Renal pelvis (tissue), 4 donors: ENCODE data around the gene FLYWCH2. TPM values are rescaled to one million over a fixed set of nuclear protein-coding genes. Genes with fewer than 3 reads are reported as not detected.
"Not testable (repeated sequence)": the region's sequence is repeated elsewhere in the genome, so short reads cannot be mapped to it uniquely, and the experiment has no call there.

Source experiments
- DNase-seq: peaks from one replicate; pipeline ENCODE4 v3.0.0-alpha.2; 2013
- polyA plus RNA-seq, 3 donors: library from polyadenylated mRNA; unstranded; fragments of 120-200 nt; gene quantifications; one replicate each; pipeline ENCODE4 v1.2.1, GENCODE V29; 2013; ENCODE audit not compliant: insufficient read length in 3 of 3

Gene FLYWCH2
- polyA plus RNA-seq, 3 donors, result 26.6 to 33.2 (median 29.5) TPM

DNA sequence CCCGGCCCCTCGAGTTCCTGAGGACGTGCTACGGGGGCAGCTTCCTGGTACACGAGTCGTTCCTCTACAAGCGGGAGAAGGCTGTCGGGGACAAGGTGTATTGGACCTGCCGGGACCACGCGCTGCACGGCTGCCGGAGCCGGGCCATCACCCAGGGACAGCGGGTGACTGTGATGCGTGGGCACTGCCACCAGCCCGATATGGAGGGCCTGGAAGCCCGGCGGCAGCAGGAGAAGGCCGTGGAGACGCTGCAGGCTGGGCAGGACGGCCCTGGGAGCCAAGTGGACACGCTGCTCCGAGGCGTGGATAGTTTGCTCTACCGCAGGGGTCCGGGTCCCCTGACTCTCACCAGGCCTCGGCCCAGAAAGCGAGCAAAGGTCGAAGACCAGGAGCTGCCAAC, 50.1 kb downstream of the FLYWCH2 start:
- DNase-seq, result no peak

DNA sequence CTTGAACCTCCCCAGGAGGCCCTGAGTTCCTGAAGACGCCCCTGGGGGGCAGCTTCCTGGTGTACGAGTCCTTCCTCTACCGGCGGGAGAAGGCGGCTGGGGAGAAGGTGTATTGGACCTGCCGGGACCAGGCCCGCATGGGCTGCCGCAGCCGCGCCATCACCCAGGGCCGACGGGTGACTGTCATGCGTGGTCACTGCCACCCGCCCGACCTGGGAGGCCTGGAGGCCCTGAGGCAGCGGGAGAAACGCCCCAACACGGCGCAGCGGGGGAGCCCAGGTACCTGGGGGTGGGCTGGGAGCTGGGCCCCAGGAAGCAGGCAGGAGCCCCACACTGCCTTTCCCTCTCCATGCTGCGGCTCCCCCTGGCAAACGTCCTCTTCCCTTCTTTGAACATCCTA, 50.7 kb downstream of the FLYWCH2 start:
- no peak for DNase-seq

DNA sequence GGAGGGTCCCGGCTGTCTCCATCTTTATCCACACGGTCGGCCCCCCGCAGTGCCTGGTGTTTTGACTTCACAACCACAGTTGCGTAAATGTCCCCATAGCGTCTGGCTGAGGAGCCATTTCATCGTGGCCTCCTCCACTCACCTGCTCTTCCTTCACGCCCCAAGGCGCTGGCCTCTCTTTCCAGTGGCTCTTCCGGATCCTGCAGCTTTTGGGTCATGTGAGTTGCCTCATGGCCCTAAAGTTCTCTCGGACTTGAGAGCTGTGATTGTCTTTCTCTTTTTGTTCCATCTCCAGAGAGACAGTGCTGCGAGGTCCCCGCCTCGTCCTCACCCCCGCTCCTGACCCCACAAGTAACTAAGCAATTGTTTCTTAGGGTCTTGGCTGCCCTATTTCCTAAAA, 51.4 kb downstream of the FLYWCH2 start:
- no peak for DNase-seq

DNA sequence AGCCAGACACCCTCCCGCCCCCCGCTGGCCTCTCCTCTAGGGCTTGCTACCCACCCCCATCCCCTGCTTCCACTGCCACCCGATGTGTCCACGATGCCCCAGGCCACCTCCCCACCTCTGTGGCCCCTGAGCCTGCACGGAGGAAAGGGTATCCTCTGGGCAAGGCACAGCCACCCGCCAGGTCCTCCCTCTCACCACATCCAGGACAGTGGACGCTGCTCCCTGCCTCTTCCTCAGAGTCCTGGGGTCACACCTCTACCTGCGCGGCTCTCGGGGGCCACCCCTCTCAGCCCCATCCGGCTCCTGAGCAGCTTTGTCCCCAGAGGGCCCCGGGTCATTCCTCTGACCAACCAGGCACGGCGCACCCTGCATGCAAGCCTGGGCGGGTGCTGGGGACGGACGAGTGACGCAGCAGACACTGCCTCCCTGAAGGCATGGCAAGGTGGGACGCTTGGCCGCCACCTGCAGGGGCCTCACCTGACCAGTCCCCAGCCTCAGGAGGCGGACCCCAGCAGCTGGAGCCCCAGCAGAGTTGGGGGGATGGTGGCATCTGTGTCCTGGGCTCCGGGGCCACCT, 53.5 kb downstream of the FLYWCH2 start:
- DNase-seq, result no peak

DNA sequence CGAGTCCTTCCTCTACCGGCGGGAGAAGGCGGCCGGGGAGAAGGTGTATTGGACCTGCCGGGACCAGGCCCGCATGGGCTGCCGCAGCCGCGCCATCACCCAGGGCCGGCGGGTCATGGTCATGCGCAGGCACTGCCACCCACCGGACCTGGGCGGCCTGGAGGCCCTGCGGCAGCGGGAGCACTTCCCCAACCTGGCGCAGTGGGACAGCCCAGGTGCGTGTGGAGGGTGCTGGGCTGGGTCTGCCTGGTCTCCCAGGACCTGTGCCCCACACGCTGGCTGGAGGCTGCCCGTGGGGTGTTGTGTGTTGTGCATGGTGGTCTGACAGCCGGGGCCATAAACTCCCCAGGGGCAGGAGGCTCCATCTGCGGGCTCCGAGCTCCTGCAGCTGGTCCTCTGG, 54.2 kb downstream of the FLYWCH2 start:
- no peak for DNase-seq

DNA sequence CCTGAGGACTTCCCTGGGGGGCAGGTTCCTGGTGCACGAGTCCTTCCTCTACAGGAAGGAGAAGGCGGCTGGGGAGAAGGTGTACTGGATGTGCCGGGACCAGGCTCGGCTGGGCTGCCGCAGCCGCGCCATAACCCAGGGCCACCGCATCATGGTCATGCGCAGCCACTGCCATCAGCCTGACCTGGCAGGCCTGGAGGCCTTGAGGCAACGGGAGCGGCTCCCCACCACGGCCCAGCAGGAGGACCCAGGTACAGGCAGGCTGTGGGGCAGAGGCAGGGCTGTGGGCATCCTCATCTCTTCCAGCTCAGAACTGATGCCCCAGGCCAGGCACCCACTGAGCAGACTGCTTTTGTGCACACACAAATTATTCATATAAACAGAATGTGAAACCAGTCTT, 55.2 kb downstream of the FLYWCH2 start:
- no peak for DNase-seq

DNA sequence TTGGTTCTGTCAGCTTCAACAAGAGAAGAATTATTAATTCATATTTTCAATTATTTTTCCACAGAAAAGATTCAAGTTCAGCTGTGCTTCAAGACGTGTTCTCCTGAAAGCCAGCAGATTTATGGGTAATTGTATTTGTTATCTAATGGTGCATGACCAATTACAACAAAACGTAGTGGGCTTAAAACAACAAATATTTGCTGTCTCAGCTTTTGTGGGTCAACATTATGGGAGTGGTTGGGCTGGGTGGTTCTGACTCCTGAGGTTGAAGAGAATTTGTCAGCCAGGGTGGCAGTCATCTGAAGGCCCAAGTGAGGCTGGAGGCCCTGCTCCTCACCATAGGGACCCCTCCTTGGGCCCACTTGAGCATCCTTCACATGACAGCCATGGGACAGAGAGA, 57.0 kb downstream of the FLYWCH2 start:
- no peak for DNase-seq

DNA sequence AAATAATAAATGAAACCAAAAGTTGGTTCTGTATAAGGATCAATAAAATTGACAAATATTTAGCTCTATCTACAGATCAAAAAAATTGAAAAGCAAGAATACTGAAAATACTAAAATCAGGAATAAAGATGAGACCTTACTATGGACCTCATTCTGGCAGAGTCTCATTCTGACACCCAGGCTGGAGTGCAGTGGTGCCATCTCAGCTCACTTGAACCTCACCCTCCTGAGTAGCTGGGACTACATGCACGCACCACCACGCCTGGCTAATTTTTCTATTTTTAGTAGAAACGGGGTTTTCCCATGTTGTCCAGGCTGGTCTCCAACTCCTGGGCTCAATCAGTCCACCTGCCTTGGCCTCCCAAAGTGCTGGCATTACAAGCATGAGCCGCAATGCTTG, 59.0 kb downstream of the FLYWCH2 start:
- no peak for DNase-seq

DNA sequence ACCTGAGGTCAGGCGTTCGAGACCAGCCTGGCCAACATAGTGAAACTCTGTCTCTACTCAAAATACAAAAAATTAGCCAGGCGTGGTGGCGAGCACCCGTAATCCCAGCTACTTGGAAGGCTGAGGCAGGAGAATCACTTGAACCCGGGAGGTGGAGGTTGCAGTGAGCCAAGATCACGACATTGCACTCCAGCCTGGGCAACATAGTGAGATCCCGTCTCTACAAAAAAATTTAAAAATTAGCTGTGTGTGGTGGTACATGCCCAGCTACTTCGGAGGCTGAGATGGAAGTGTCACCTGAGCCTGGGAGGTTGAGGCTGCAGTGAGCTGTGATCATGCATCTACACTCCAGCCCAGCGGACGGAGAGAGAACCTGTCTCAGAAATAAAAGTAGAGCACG, 60.7 kb downstream of the FLYWCH2 start:
- DNase-seq, result not testable (repeated sequence)

DNA sequence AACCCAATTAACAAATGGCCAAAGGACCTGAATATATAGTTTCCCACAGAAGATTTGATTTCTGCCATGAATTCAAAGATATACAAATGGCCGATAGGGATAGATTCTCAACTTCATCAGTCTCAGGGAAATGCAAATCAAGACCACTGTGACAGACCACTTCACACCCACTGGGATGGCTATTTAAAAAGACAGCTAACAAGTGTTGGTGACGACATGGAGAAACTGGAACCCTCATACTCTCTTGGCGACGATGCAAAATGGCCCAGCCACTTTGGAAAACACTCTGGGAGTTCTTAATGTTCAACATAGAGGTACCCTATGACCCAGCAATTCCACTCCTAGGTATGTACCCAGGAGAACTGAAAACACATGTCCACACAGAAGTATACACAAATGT, 63.6 kb downstream of the FLYWCH2 start:
- no peak for DNase-seq

Other genes starting within 250 kb of the FLYWCH2 start
- gene KCTD5, start 200.7 kb upstream of the FLYWCH2 start, polyA plus RNA-seq, result 10 to 100 TPM; 19.7 to 25.3 (median 23.4) TPM
- 1 to 10 TPM; 1.5 to 2.8 (median 2.0) TPM for gene PRSS27, start 163.0 kb upstream of the FLYWCH2 start, polyA plus RNA-seq
- 100 to 1,000 TPM; 642 to 846 (median 787) TPM for gene SRRM2, start 130.6 kb upstream of the FLYWCH2 start, polyA plus RNA-seq
- 100 to 1,000 TPM; 203 to 310 (median 281) TPM for gene ELOB, start 105.9 kb upstream of the FLYWCH2 start, polyA plus RNA-seq
- gene PRSS33, start 95.7 kb upstream of the FLYWCH2 start, polyA plus RNA-seq, result under 1 TPM in 1 of 3 donors, not detected in 2; 0.26 TPM
- gene PRSS41, start 84.7 kb upstream of the FLYWCH2 start, polyA plus RNA-seq, result not detected
- gene PRSS21, start 66.0 kb upstream of the FLYWCH2 start, polyA plus RNA-seq, result under 1 TPM in 1 of 3 donors, not detected in 2; 0.38 TPM
- under 1 TPM; 0.21 to 0.84 (median 0.43) TPM for gene ZG16B, start 52.9 kb upstream of the FLYWCH2 start, polyA plus RNA-seq
- 10 to 100 TPM in 1 of 3 donors, 1 to 10 TPM in 2; 8.8 to 13.1 (median 9.2) TPM for gene PRSS22, start 25.0 kb upstream of the FLYWCH2 start, polyA plus RNA-seq
- 10 to 100 TPM; 27.8 to 38.9 (median 32.4) TPM for gene FLYWCH1, start 28.7 kb downstream of the FLYWCH2 start, polyA plus RNA-seq
- 1 to 10 TPM; 2.5 to 3.6 (median 3.5) TPM for gene KREMEN2, start 81.1 kb downstream of the FLYWCH2 start, polyA plus RNA-seq
- gene PAQR4, start 86.1 kb downstream of the FLYWCH2 start, polyA plus RNA-seq, result 10 to 100 TPM in 2 of 3 donors, 1 to 10 TPM in 1; 9.9 to 12.5 (median 12.4) TPM
- gene PKMYT1, start 97.2 kb downstream of the FLYWCH2 start, polyA plus RNA-seq, result 10 to 100 TPM; 15.0 to 23.1 (median 22.8) TPM
- 1 to 10 TPM; 2.8 to 3.4 (median 3.1) TPM for gene CLDN9, start 129.7 kb downstream of the FLYWCH2 start, polyA plus RNA-seq
- gene CLDN6, start 135.0 kb downstream of the FLYWCH2 start, polyA plus RNA-seq, result 10 to 100 TPM; 36.5 to 44.7 (median 38.9) TPM
- 10 to 100 TPM; 12.7 to 15.3 (median 14.2) TPM for gene TNFRSF12A, start 137.2 kb downstream of the FLYWCH2 start, polyA plus RNA-seq
- 10 to 100 TPM; 69.1 to 76.5 (median 71.3) TPM for gene HCFC1R1, start 140.7 kb downstream of the FLYWCH2 start, polyA plus RNA-seq
- 10 to 100 TPM; 31.8 to 36.4 (median 35.8) TPM for gene THOC6, start 140.8 kb downstream of the FLYWCH2 start, polyA plus RNA-seq
- 1 to 10 TPM; 2.5 to 3.9 (median 3.6) TPM for gene BICDL2, start 153.7 kb downstream of the FLYWCH2 start, polyA plus RNA-seq
- gene MMP25, start 163.3 kb downstream of the FLYWCH2 start, polyA plus RNA-seq, result 1 to 10 TPM; 1.4 to 1.6 (median 1.5) TPM
- 10 to 100 TPM; 30.4 to 39.9 (median 34.9) TPM for gene IL32, start 182.4 kb downstream of the FLYWCH2 start, polyA plus RNA-seq
- gene ZSCAN10, start 216.1 kb downstream of the FLYWCH2 start, polyA plus RNA-seq, result under 1 TPM; 0.10 to 0.30 (median 0.10) TPM
- gene ZNF205, start 229.4 kb downstream of the FLYWCH2 start, polyA plus RNA-seq, result 10 to 100 TPM; 16.2 to 20.3 (median 20.2) TPM